Heart right ventricle (tissue), 16 donors: ENCODE results near the gene C5orf15. TPM values are rescaled to one million over a fixed set of nuclear protein-coding genes. Genes with fewer than 3 reads are reported as not detected.

Source experiments
- ATAC-seq, 8 donors: fragments of 200-7000 bp; cut with Tn5 transposase; one replicate each; pipeline ENCODE4 v1.9.1; 2020; ENCODE audit warnings: mild to moderate bottlenecking in 8 of 8, moderate library complexity in 8 of 8, moderate number of reproducible peaks in 1 of 8
- DNase-seq, 2 donors: peaks; one replicate each; pipeline ENCODE4 v3.0.0-alpha.2; 2020
- H3K27ac ChIP-seq, 10 donors: fragments of 200-600 bp; sonication (generic) in 2 of 10; one replicate each; pipeline versions ENCODE4 v1.5.0 to v1.8.0; 2020 to 2022; ENCODE audit warnings: mild to moderate bottlenecking in 3 of 10
- H3K27me3 ChIP-seq, 7 donors: fragments of 200-600 bp; one replicate each; pipeline ENCODE4 v1.8.0; 2021 to 2022; ENCODE audit warnings: mild to moderate bottlenecking in 2 of 7
- H3K36me3 ChIP-seq, 9 donors: fragments of 200-600 bp; sonication (generic) in 1 of 9; one replicate each; pipeline versions ENCODE4 v1.5.0 to v1.8.0; 2020 to 2022; ENCODE audit warnings: mild to moderate bottlenecking in 2 of 9
- H3K4me1 ChIP-seq, 9 donors: fragments of 200-600 bp; sonication (generic) in 1 of 9; one replicate each; pipeline versions ENCODE4 v1.5.0 to v1.8.0; 2020 to 2022; ENCODE audit warnings: mild to moderate bottlenecking in 4 of 9
- H3K4me3 ChIP-seq, 10 donors: fragments of 200-600 bp; sonication (generic) in 2 of 10; one replicate each; pipeline versions ENCODE4 v1.5.0 to v1.8.0; 2020 to 2022; ENCODE audit warnings: mild to moderate bottlenecking in 7 of 10, moderate library complexity in 2 of 10
- H3K9me3 ChIP-seq, 11 donors: fragments of 200-600 bp in 10 of 11; sonication (generic) in 2 of 11; one replicate each; pipeline versions ENCODE4 v1.5.0 to v1.8.0; 2013 to 2022; ENCODE audit warnings: mild to moderate bottlenecking in 2 of 11, control low read depth in 1 of 11, moderate library complexity in 1 of 11
- CTCF ChIP-seq, 9 donors: fragments of 200-600 bp; sonication (generic) in 2 of 9; IDR thresholded peaks; one replicate each; pipeline versions ENCODE4 v1.5.0 to v1.8.0; 2021 to 2022; ENCODE audit warnings: antibody characterized with exemption in 9 of 9, mild to moderate bottlenecking in 5 of 9, moderate library complexity in 1 of 9
- WGBS, 2 donors: extraction: QIAGEN DNeasy Blood & Tissue Kit; methylation state at CpG; one replicate each; pipeline ENCODE4 v1.1.7; 2013; ENCODE audit warnings: inconsistent platforms in 1 of 2; 5-methylcytosine and 5-hydroxymethylcytosine counted together
- intact Hi-C, 10 donors: fragments of 100-400 bp; cut with DNase I; formaldehyde crosslinking; loops; one replicate each; pipeline versions ENCODE4 v1.11.1 to v1.14.2; 2022
- polyA plus RNA-seq, 2 donors: library from polyadenylated mRNA; stranded (reverse); fragments of 200-250 nt; gene quantifications; one replicate each; pipeline ENCODE4 v1.2.3, GENCODE V29; 2013
- total RNA-seq, 10 donors: library from RNA; stranded (reverse); fragmentation: NEBNext Ultra II Directional in 3 of 10; extraction: Animal tissue kit (Norgen Biotek cat#: 25700) in 3 of 10; gene quantifications; one replicate each; pipeline versions ENCODE4 v1.2.1 to v1.2.4, GENCODE V29; 2021 to 2023
- donor health status: Arrhythmogenic right ventricular cardiomyopathy.
- donor health status: ischemic (EF 13 %, LVEDD 7.1; RV severe dilation, severe dysfunction).
- donor health status: healthy with polysubstance abuse.
- donor health status: DM: no; HTN: yes; CAD: no.
- donor health status: DM: no; HTN: no; CAD: no.
- donor health status: ischemic (EF 25% LVEDD 6.9; RV normal size, moderate dysfunction).
- donor health status: ischemic (EF 25% LVEDD 5.7; RV mildly dilated, moderate dysfunction).
- donor health status: healthy.
- donor health status: DM: yes; HTN: yes; CAD: no.
- donor health status: Ischemic cardiomyopathy.
- donor health status: ischemic (EF 35%, LVEDD 5.7; RV mildly dilated, moderate dysfunction).
- donor health status: nonischemic (EF 11% LVEDD 7.7; RV severe dilation, severe dysfunction).
- donor health status: DM: yes; HTN: yes; CAD: no.
- donor health status: PGD.
- donor health status: ischemic (EF 29% LVEDD 5.4; RV normal size, mild dysfunction).
- donor health status: nonischemic (EF 23%, LVEDD 6.1; RV moderate dilation, normal function).

Gene C5orf15
- total and polyA plus RNA-seq, 12 donors, result 22.2 to 55.3 (median 33.9) TPM

- ATAC-seq (peak in 1 of 8 donors; percentile 29), DNase-seq (no peak)
- 72 to 74% methylated on average over 6 of the region's 6 CpGs for WGBS, 2 donors
- Histone ChIP-seq H3K36me3 (no peaks in the 10 kb centered on the region), H3K4me1 (peaks cover 0 to 28% (median 6%) of the 10 kb centered on the region in 9 donors), H3K27me3 (no peaks in the 10 kb centered on the region), H3K9me3 (no peaks in the 10 kb centered on the region), H3K4me3 (no peak overlapping the region), H3K27ac (no peak overlapping the region)
- intact Hi-C loops, result no loop called here
- no peak for TF ChIP-seq CTCF (IDR thresholded peaks at IDR 0.05)
These were observed 62.1 kb downstream of the C5orf15 start for GRCh38 chr5:133906303-133906702.

Other genes with a start within 250 kb of the C5orf15 start
- 100 to 1,000 TPM; 440 to 609 (median 535) TPM for gene VDAC1, start 36.4 kb upstream of the C5orf15 start, total RNA-seq
- 100 to 1,000 TPM; 229 to 359 TPM for gene VDAC1, start 36.4 kb upstream of the C5orf15 start, polyA plus RNA-seq
- gene TCF7, start 146.1 kb upstream of the C5orf15 start, total RNA-seq, result 1 to 10 TPM in 9 of 10 donors, under 1 TPM in 1; 0.42 to 5.9 (median 2.0) TPM
- gene TCF7, start 146.1 kb upstream of the C5orf15 start, polyA plus RNA-seq, result 1 to 10 TPM; 1.0 TPM
- 100 to 1,000 TPM; 424 to 543 (median 483) TPM for gene SKP1, start 208.3 kb upstream of the C5orf15 start, total RNA-seq
- gene SKP1, start 208.3 kb upstream of the C5orf15 start, polyA plus RNA-seq, result 100 to 1,000 TPM in 1 of 2 donors, 10 to 100 TPM in 1; 65.2 to 675 TPM